ENCODE results near the gene RBP3. TPM values are rescaled to one million over a fixed set of nuclear protein-coding genes. Genes with fewer than 3 reads are reported as not detected.

The RBP3 gene
- total RNA-seq, 1 donor from 2014 or later = not detected

GRCh38 chr10:47346581-47347302 is 1.4 kb upstream of the RBP3 start:
- no peaks in the 10 kb centered on the region for H3K36me3 ChIP-seq
- H3K27ac ChIP-seq = peak overlapping the region; percentile 13
- peak; percentile 79 for DNase-seq
- intact Hi-C loops (cut with DNase I) = no loop called here
- H3K9me3 ChIP-seq = no peaks in the 10 kb centered on the region
- no peaks in the 10 kb centered on the region for H3K4me1 ChIP-seq
- no peak for TF ChIP-seq CTCF (IDR thresholded peaks at IDR 0.05)
- ATAC-seq = peak; percentile 72
- H3K4me3 ChIP-seq = no peak overlapping the region
- no peaks in the 10 kb centered on the region for H3K27me3 ChIP-seq

GRCh38 chr10:47347303-47347675 is 874 bp upstream of the RBP3 start:
- no peak overlapping the region for H3K4me3 ChIP-seq
- H3K27ac ChIP-seq = no peak overlapping the region
- no peaks in the 10 kb centered on the region for H3K4me1 ChIP-seq
- H3K36me3 ChIP-seq = no peaks in the 10 kb centered on the region
- no peak for TF ChIP-seq CTCF (IDR thresholded peaks at IDR 0.05)
- intact Hi-C loops (cut with DNase I) = no loop called here
- H3K9me3 ChIP-seq = no peaks in the 10 kb centered on the region
- H3K27me3 ChIP-seq = no peaks in the 10 kb centered on the region
- ATAC-seq = no peak
- peak; percentile 8 for DNase-seq

GRCh38 chr10:47348661-47349470 is 703 bp downstream of the RBP3 start:
- no peaks in the 10 kb centered on the region for H3K4me1 ChIP-seq
- no peak for TF ChIP-seq CTCF (IDR thresholded peaks at IDR 0.05)
- ATAC-seq = no peak
- DNase-seq = no peak
- no peak overlapping the region for H3K27ac ChIP-seq
- H3K27me3 ChIP-seq = no peaks in the 10 kb centered on the region
- no peaks in the 10 kb centered on the region for H3K36me3 ChIP-seq
- H3K9me3 ChIP-seq = no peaks in the 10 kb centered on the region
- intact Hi-C loops (cut with DNase I) = no loop called here
- H3K4me3 ChIP-seq = no peak overlapping the region

- no peaks in the 10 kb centered on the region for H3K27me3 ChIP-seq
- no peak overlapping the region for H3K4me3 ChIP-seq
- no peak for TF ChIP-seq CTCF (IDR thresholded peaks at IDR 0.05)
- intact Hi-C loops (cut with DNase I) = no loop called here
- no peaks in the 10 kb centered on the region for H3K36me3 ChIP-seq
- no peaks in the 10 kb centered on the region for H3K4me1 ChIP-seq
- no peak for DNase-seq
- no peak for ATAC-seq
- H3K27ac ChIP-seq = no peak overlapping the region
- no peaks in the 10 kb centered on the region for H3K9me3 ChIP-seq
Measured at GRCh38 chr10:47349516-47349915, 1.4 kb downstream of the RBP3 start.

GRCh38 chr10:47349941-47350371 is 1.8 kb downstream of the RBP3 start:
- H3K27me3 ChIP-seq = no peaks in the 10 kb centered on the region
- H3K4me3 ChIP-seq = no peak overlapping the region
- no peaks in the 10 kb centered on the region for H3K9me3 ChIP-seq
- intact Hi-C loops (cut with DNase I) = no loop called here
- no peaks in the 10 kb centered on the region for H3K4me1 ChIP-seq
- DNase-seq (no peak), ATAC-seq (no peak)
- H3K36me3 ChIP-seq = no peaks in the 10 kb centered on the region
- no peak for TF ChIP-seq CTCF (IDR thresholded peaks at IDR 0.05)
- no peak overlapping the region for H3K27ac ChIP-seq
